ENCODE data around the gene SPAG5. TPM values are rescaled to one million over a fixed set of nuclear protein-coding genes. Genes with fewer than 3 reads are reported as not detected.

The SPAG5 gene
- total RNA-seq, 4 donors from 2014 or later, result 1.1 to 9.0 (median 4.7) TPM

GRCh38 chr17:28534740-28535375, 64.0 kb downstream of the SPAG5 start:
- TF ChIP-seq CTCF (IDR thresholded peaks at IDR 0.05; ENCODE audit: low read depth), result no peak

- TF ChIP-seq CTCF (IDR thresholded peaks at IDR 0.05; ENCODE audit: low read depth), result no peak
Observed at GRCh38 chr17:28533091-28533807, 65.6 kb downstream of the SPAG5 start.

- no peak for TF ChIP-seq CTCF (IDR thresholded peaks at IDR 0.05; ENCODE audit: low read depth)
Observed at GRCh38 chr17:28532050-28532960, 66.5 kb downstream of the SPAG5 start.

- TF ChIP-seq CTCF (IDR thresholded peaks at IDR 0.05; ENCODE audit: low read depth), result no peak
Observed at GRCh38 chr17:28530926-28531325, 67.9 kb downstream of the SPAG5 start.

- TF ChIP-seq CTCF (IDR thresholded peaks at IDR 0.05; ENCODE audit: low read depth), result no peak
Observed at GRCh38 chr17:28530250-28530649, 68.6 kb downstream of the SPAG5 start.

GRCh38 chr17:28529013-28529400, 69.8 kb downstream of the SPAG5 start:
- TF ChIP-seq CTCF (IDR thresholded peaks at IDR 0.05; ENCODE audit: low read depth), result no peak
